Measurements from ENCODE around the gene KCTD13. TPM values are rescaled to one million over a fixed set of nuclear protein-coding genes. Genes with fewer than 3 reads are reported as not detected.

KCTD13 gene
- total and polyA plus RNA-seq, 10 of the 15 experiments (the other 5 are each of a cell fraction or from before 2014, with no cell fraction given), result 3.3 to 29.2 (median 12.5) TPM

GRCh38 chr16:29860218-29860617 lies 65.8 kb downstream of the KCTD13 start:
- TF ChIP-seq TCF3 (IDR thresholded peaks at IDR 0.05; ENCODE audit: borderline replicate concordance, insufficient read depth, low read depth, low read length) (no peak), ELK1 (IDR thresholded peaks at IDR 0.05; ENCODE audit: low read depth, low read length) (no peak), SIN3A (IDR thresholded peaks at IDR 0.05; ENCODE audit: low read depth, low read length) (no peak), RCOR1 (conservative IDR thresholded peaks at IDR 0.05; ENCODE audit: low read depth, low read length) (no peak), FOXK2 (IDR thresholded peaks at IDR 0.05) (no peak), ATF7 (IDR thresholded peaks at IDR 0.05; ENCODE audit: low read depth) (no peak), ATF3 (IDR thresholded peaks at IDR 0.05; ENCODE audit: borderline replicate concordance, extremely low read depth, low read depth, low read length) (no peak), NR2C2 (IDR thresholded peaks at IDR 0.05; ENCODE audit: borderline replicate concordance, control insufficient read depth, insufficient read length, low read depth) (no peak), BCL11A (IDR thresholded peaks at IDR 0.05; ENCODE audit: low read depth, low read length) (no peak), POLR2AphosphoS2 (IDR thresholded peaks at IDR 0.05; ENCODE audit: low read depth, low read length) (no peak), CHD1 (IDR thresholded peaks at IDR 0.05; ENCODE audit: low read depth, low read length) (no peak), SIX5 (IDR thresholded peaks at IDR 0.05; ENCODE audit: low read depth, low read length, severe bottlenecking) (no peak), RUNX3 (IDR thresholded peaks at IDR 0.05; ENCODE audit: low read length) (no peak), RBBP5 (conservative IDR thresholded peaks at IDR 0.05) (no peak), BCL3 (IDR thresholded peaks at IDR 0.05; ENCODE audit: borderline replicate concordance, insufficient read depth, low read depth, low read length, poor library complexity, severe bottlenecking) (no peak), FOS (IDR thresholded peaks at IDR 0.05; ENCODE audit: borderline replicate concordance, extremely low read depth, insufficient read length) (no peak)
- TF ChIP-seq, protein P1, sequence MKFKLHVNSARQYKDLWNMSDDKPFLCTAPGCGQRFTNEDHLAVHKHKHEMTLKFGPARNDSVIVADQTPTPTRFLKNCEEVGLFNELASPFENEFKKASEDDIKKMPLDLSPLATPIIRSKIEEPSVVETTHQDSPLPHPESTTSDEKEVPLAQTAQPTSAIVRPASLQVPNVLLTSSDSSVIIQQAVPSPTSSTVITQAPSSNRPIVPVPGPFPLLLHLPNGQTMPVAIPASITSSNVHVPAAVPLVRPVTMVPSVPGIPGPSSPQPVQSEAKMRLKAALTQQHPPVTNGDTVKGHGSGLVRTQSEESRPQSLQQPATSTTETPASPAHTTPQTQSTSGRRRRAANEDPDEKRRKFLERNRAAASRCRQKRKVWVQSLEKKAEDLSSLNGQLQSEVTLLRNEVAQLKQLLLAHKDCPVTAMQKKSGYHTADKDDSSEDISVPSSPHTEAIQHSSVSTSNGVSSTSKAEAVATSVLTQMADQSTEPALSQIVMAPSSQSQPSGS (IDR thresholded peaks at IDR 0.05; ENCODE audit: low read length), result no peak
- TF ChIP-seq, protein P2, sequence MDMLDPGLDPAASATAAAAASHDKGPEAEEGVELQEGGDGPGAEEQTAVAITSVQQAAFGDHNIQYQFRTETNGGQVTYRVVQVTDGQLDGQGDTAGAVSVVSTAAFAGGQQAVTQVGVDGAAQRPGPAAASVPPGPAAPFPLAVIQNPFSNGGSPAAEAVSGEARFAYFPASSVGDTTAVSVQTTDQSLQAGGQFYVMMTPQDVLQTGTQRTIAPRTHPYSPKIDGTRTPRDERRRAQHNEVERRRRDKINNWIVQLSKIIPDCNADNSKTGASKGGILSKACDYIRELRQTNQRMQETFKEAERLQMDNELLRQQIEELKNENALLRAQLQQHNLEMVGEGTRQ (IDR thresholded peaks at IDR 0.05; ENCODE audit: borderline replicate concordance, low read depth, low read length), result no peak
- TF ChIP-seq, protein P3, sequence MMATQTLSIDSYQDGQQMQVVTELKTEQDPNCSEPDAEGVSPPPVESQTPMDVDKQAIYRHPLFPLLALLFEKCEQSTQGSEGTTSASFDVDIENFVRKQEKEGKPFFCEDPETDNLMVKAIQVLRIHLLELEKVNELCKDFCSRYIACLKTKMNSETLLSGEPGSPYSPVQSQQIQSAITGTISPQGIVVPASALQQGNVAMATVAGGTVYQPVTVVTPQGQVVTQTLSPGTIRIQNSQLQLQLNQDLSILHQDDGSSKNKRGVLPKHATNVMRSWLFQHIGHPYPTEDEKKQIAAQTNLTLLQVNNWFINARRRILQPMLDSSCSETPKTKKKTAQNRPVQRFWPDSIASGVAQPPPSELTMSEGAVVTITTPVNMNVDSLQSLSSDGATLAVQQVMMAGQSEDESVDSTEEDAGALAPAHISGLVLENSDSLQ (IDR thresholded peaks at IDR 0.05), result no peak
- in situ Hi-C loops (cut with MboI), result no loop called here
- H3K27ac ChIP-seq (ENCODE audit: control insufficient read depth, insufficient read depth), result no peak overlapping the region
- H2AFZ ChIP-seq (ENCODE audit: control insufficient read depth, low read depth, low read length), result no peak overlapping the region
- intact Hi-C loops (cut with micrococcal nuclease; ENCODE audit: unreplicated experiment), result loop anchor here (5.0 to 10.0 kb wide), 2 partner anchors 38 to 65 kb away; partner anchors contain the start of genes KCTD13 and MVP
- H3K4me2 ChIP-seq (ENCODE audit: control insufficient read depth, insufficient read depth), result no peak overlapping the region
- no peak overlapping the region for H3K4me3 ChIP-seq
- ChIA-PET RAD21 (ENCODE audit: unreplicated experiment) (no interaction called here), POLR2A (no interaction called here), SMC1A (ENCODE audit: uncharacterized antibody, unreplicated experiment) (no interaction called here), CTCF (no interaction called here)
- BruUV-seq (replicated peaks), result no TSS peak
- peaks cover 0 to 3% of the 10 kb centered on the region in 2 experiments; a peak in 2 of 4 replicates for H3K36me3 ChIP-seq (ENCODE audit: control insufficient read depth in 2 of 2, insufficient read depth in 2 of 2, low read length in 1 of 2)
- peaks cover 4% of the 10 kb centered on the region for H3K4me1 ChIP-seq (ENCODE audit: control insufficient read depth, insufficient read depth, low read length)
- H3K79me2 ChIP-seq (ENCODE audit: control insufficient read depth, insufficient read depth, low read length), result peaks cover 7% of the 10 kb centered on the region
- 0 out of 4 replicates have a peak, but pooled peaks cover 0 to 1% of the 10 kb centered on the region in 2 experiments for H3K27me3 ChIP-seq (replicated peaks in 1 of 2; ENCODE audit: control insufficient read depth in 2 of 2, insufficient read depth in 2 of 2, low read length in 1 of 2)
- H3K9ac ChIP-seq (ENCODE audit: control insufficient read depth, insufficient read depth, low read length), result no peak overlapping the region
- WGBS (ENCODE audit: insufficient coverage, insufficient replicate concordance, low lambda C conversion rate, missing lambda C conversion rate), result 98% methylated on average over 9 of the region's 9 CpGs
- ATAC-seq (no peak), FAIRE-seq (no peak), DNase-seq (ENCODE audit: low read depth, low spot score) (no peak)
- no peaks in the 10 kb centered on the region for H3K9me3 ChIP-seq (replicated peaks; ENCODE audit: control insufficient read depth, insufficient read depth, low read length)
- H4K20me1 ChIP-seq (ENCODE audit: control insufficient read depth, insufficient read depth), result no peaks in the 10 kb centered on the region

Measured in GM12878 (cell line).